ENCODE measurements around the gene CDC27.
"Not testable (repeated sequence)": the region's sequence is repeated elsewhere in the genome, so short reads cannot be mapped to it uniquely, and the experiment has no call there.

CDC27 gene

GRCh38 chr17:47135235-47135634 lies 53.9 kb downstream of the CDC27 start:
- no peak for TF ChIP-seq CTCF (IDR thresholded peaks at IDR 0.05; ENCODE audit: low read depth, low read length)
- TF ChIP-seq EZH2phosphoT487 (IDR thresholded peaks at IDR 0.05; ENCODE audit: low read depth) = no peak
- Histone ChIP-seq H3K27ac (ENCODE audit: low read length) (no peak overlapping the region), H3K36me3 (replicated peaks; ENCODE audit: low read depth, low read length) (peaks cover 24% of the 10 kb centered on the region), H3K4me2 (ENCODE audit: low read length) (no peak overlapping the region), H3K27me3 (ENCODE audit: low read depth, low read length) (no peaks in the 10 kb centered on the region), H3K9me3 (ENCODE audit: insufficient read depth, low read length) (no peaks in the 10 kb centered on the region), H2AFZ (ENCODE audit: low read depth, low read length) (no peak overlapping the region), H3K9ac (ENCODE audit: low read length) (no peak overlapping the region), H3K4me3 (ENCODE audit: low read length) (no peak overlapping the region), H3K79me2 (ENCODE audit: low read length) (no peaks in the 10 kb centered on the region), H4K20me1 (ENCODE audit: insufficient read depth, low read length) (no peaks in the 10 kb centered on the region), H3K4me1 (ENCODE audit: low read length) (no peaks in the 10 kb centered on the region)

GRCh38 chr17:47134354-47134753 lies 54.7 kb downstream of the CDC27 start:
- not testable (repeated sequence) for H3K9me3 ChIP-seq (ENCODE audit: insufficient read depth, low read length); H3K4me1 ChIP-seq (ENCODE audit: low read length); H3K9ac ChIP-seq (ENCODE audit: low read length); H2AFZ ChIP-seq (ENCODE audit: low read depth, low read length); H3K79me2 ChIP-seq (ENCODE audit: low read length); H4K20me1 ChIP-seq (ENCODE audit: insufficient read depth, low read length); H3K27me3 ChIP-seq (ENCODE audit: low read depth, low read length); H3K4me2 ChIP-seq (ENCODE audit: low read length); H3K4me3 ChIP-seq (ENCODE audit: low read length); H3K27ac ChIP-seq (ENCODE audit: low read length)
- peaks cover 20% of the 10 kb centered on the region for H3K36me3 ChIP-seq (replicated peaks; ENCODE audit: low read depth, low read length)

- no peak overlapping the region for H3K4me3 ChIP-seq (ENCODE audit: low read length)
- H3K9ac ChIP-seq (ENCODE audit: low read length) = no peak overlapping the region
- H3K4me2 ChIP-seq (ENCODE audit: low read length) = no peak overlapping the region
- TF ChIP-seq EZH2phosphoT487 (IDR thresholded peaks at IDR 0.05; ENCODE audit: low read depth) = no peak
- no peak for TF ChIP-seq CTCF (IDR thresholded peaks at IDR 0.05; ENCODE audit: low read depth, low read length)
- H2AFZ ChIP-seq (ENCODE audit: low read depth, low read length) = no peak overlapping the region
- H4K20me1 ChIP-seq (ENCODE audit: insufficient read depth, low read length) = no peaks in the 10 kb centered on the region
- peaks cover 21% of the 10 kb centered on the region for H3K36me3 ChIP-seq (replicated peaks; ENCODE audit: low read depth, low read length)
- no peaks in the 10 kb centered on the region for H3K27me3 ChIP-seq (ENCODE audit: low read depth, low read length)
- no peak overlapping the region for H3K27ac ChIP-seq (ENCODE audit: low read length)
- H3K79me2 ChIP-seq (ENCODE audit: low read length) = no peaks in the 10 kb centered on the region
- no peaks in the 10 kb centered on the region for H3K4me1 ChIP-seq (ENCODE audit: low read length)
- no peaks in the 10 kb centered on the region for H3K9me3 ChIP-seq (ENCODE audit: insufficient read depth, low read length)
These were observed 57.3 kb downstream of the CDC27 start for GRCh38 chr17:47131761-47132160.

GRCh38 chr17:47126835-47127234 lies 62.3 kb downstream of the CDC27 start:
- H3K4me3 ChIP-seq (ENCODE audit: low read length); H3K79me2 ChIP-seq (ENCODE audit: low read length); H3K27ac ChIP-seq (ENCODE audit: low read length); H3K27me3 ChIP-seq (ENCODE audit: low read depth, low read length); H2AFZ ChIP-seq (ENCODE audit: low read depth, low read length); H3K9ac ChIP-seq (ENCODE audit: low read length); H3K4me2 ChIP-seq (ENCODE audit: low read length); H4K20me1 ChIP-seq (ENCODE audit: insufficient read depth, low read length); H3K9me3 ChIP-seq (ENCODE audit: insufficient read depth, low read length); H3K4me1 ChIP-seq (ENCODE audit: low read length): not testable (repeated sequence)
- H3K36me3 ChIP-seq (replicated peaks; ENCODE audit: low read depth, low read length) = peaks cover 27% of the 10 kb centered on the region

GRCh38 chr17:47123262-47123661 lies 65.8 kb downstream of the CDC27 start:
- not testable (repeated sequence) for H3K9ac ChIP-seq (ENCODE audit: low read length); H3K4me2 ChIP-seq (ENCODE audit: low read length); H2AFZ ChIP-seq (ENCODE audit: low read depth, low read length); H4K20me1 ChIP-seq (ENCODE audit: insufficient read depth, low read length); H3K4me1 ChIP-seq (ENCODE audit: low read length); H3K79me2 ChIP-seq (ENCODE audit: low read length); H3K9me3 ChIP-seq (ENCODE audit: insufficient read depth, low read length); H3K4me3 ChIP-seq (ENCODE audit: low read length); H3K27ac ChIP-seq (ENCODE audit: low read length); H3K27me3 ChIP-seq (ENCODE audit: low read depth, low read length)
- peaks cover 38% of the 10 kb centered on the region for H3K36me3 ChIP-seq (replicated peaks; ENCODE audit: low read depth, low read length)

Measured in OCI-LY3 (cell line).